CD4-positive, alpha-beta T cell treated with Interleukin-15 for 1 hour (primary cell): Measurements from ENCODE around the gene PACRG.

ENCODE experiments used
- DNase-seq: peaks from one replicate; pipeline ENCODE4 v3.0.0-alpha.2; 2020

The PACRG gene

GRCh38 chr6:162798546-162799266, 70.9 kb downstream of the PACRG start:
- DNase-seq = no peak

- DNase-seq = no peak
These were observed 86.7 kb downstream of the PACRG start for GRCh38 chr6:162814426-162814973.

GRCh38 chr6:162817196-162817595, 89.4 kb downstream of the PACRG start:
- no peak for DNase-seq

GRCh38 chr6:162819284-162819683, 91.5 kb downstream of the PACRG start:
- DNase-seq = no peak

GRCh38 chr6:162821102-162821501, 93.3 kb downstream of the PACRG start:
- DNase-seq = no peak

GRCh38 chr6:162825597-162825996, 97.8 kb downstream of the PACRG start:
- DNase-seq = no peak

- no peak for DNase-seq
These were observed 101.4 kb downstream of the PACRG start for GRCh38 chr6:162829013-162829742.

GRCh38 chr6:162833776-162834175, 106.0 kb downstream of the PACRG start:
- no peak for DNase-seq

- no peak for DNase-seq
These were observed 118.2 kb downstream of the PACRG start for GRCh38 chr6:162845972-162846371.

GRCh38 chr6:162846723-162847122, 118.9 kb downstream of the PACRG start:
- DNase-seq = no peak

- no peak for DNase-seq
These were observed 121.5 kb downstream of the PACRG start for GRCh38 chr6:162849269-162849668.

GRCh38 chr6:162852192-162852591, 124.4 kb downstream of the PACRG start:
- no peak for DNase-seq

GRCh38 chr6:162852840-162853577, 125.2 kb downstream of the PACRG start:
- no peak for DNase-seq

- DNase-seq = no peak
These were observed 126.5 kb downstream of the PACRG start for GRCh38 chr6:162854228-162854627.

GRCh38 chr6:162854734-162855191, 127.0 kb downstream of the PACRG start:
- DNase-seq = no peak

GRCh38 chr6:162856885-162857284, 129.1 kb downstream of the PACRG start:
- DNase-seq = no peak

- no peak for DNase-seq
These were observed 129.6 kb downstream of the PACRG start for GRCh38 chr6:162857326-162857725.

GRCh38 chr6:162862462-162862861, 134.7 kb downstream of the PACRG start:
- DNase-seq = no peak

GRCh38 chr6:162862941-162863340, 135.2 kb downstream of the PACRG start:
- DNase-seq = no peak

- no peak for DNase-seq
These were observed 136.0 kb downstream of the PACRG start for GRCh38 chr6:162863821-162864220.

GRCh38 chr6:162864911-162865310, 137.1 kb downstream of the PACRG start:
- DNase-seq = no peak

- no peak for DNase-seq
These were observed 138.9 kb downstream of the PACRG start for GRCh38 chr6:162866656-162867055.

GRCh38 chr6:162868397-162868796, 140.6 kb downstream of the PACRG start:
- no peak for DNase-seq
